ENCODE data around the gene TESK2. TPM values are rescaled to one million over a fixed set of nuclear protein-coding genes. Genes with fewer than 3 reads are reported as not detected.
"Not testable (repeated sequence)": the region's sequence is repeated elsewhere in the genome, so short reads cannot be mapped to it uniquely, and the experiment has no call there.

TESK2 gene
- polyA plus RNA-seq, 4 donors = 6.2 to 7.5 (median 6.9) TPM

DNA sequence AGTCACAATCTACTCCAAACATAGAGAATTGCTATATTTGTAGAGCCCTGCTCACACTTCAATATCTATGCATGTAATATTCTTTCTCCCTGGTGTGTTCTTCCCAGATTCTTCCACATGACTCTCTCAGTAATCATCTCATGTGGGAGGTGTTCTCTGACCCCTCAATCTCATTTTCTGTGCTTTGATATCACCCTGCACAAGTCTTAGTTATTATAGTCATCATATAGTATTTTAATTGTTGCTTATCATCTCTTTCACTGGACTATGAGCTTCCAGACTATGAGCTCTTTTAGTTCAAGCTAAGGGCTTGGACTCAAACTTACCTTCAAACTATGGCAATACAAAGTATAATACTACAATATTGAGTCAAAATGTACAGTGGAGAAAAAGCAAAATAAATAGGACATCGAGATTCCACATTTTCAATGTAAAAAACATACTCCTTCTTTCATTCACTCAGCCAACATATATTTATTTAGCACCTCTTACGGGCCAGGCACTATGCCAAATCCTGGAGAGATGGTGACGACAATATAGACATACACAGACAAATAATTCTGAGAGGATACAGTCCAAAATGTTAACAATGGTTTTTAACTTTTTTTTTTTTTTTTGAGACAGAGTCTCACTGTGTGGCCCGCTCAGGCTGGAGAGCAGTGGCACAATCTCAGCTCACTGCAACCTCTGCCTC is 12.7 kb downstream of the TESK2 start:
- DNase-seq (ENCODE audit: low read depth in 4 of 4, low spot score in 3 of 4) = no peak

DNA sequence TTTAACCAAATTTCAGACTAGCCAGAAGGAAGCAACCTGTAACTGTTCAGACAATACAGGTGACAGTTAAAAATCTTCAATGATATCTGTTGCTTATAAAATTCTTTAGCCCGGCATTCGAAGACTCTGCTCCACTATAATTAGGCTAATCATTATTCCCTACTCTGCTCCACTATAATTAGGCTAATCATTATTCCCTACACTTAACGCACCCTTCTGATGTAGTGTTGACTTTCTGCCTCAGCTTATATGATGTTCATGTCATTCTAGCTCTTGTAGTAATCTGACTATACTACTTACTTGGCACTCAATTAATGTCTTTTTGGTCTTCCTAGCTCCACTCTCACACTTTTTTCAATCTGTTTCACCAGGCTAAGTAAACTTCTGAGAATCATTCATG is 13.3 kb downstream of the TESK2 start:
- no peak for DNase-seq (ENCODE audit: low read depth in 4 of 4, low spot score in 3 of 4)

DNA sequence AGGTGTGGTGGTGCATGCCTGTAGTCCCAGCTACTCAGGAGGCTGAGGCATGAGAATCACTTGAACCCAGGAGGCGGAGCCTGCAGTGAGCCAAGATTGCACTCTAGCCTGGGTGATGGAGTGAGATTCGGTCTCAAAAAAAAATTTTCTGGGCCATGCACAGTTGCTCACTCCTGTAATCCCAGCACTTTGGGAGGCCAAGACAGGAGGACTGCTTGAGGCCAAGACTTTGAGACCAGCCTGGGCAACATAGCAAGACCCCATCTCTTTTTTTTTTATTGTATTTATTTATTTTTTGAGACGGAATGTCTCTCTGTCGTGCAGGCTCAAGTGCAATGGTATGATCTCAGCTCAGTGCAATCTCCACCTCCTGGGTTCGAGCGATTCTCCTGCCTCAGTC is 16.8 kb downstream of the TESK2 start:
- DNase-seq (ENCODE audit: low read depth in 4 of 4, low spot score in 3 of 4) = not testable (repeated sequence)

DNA sequence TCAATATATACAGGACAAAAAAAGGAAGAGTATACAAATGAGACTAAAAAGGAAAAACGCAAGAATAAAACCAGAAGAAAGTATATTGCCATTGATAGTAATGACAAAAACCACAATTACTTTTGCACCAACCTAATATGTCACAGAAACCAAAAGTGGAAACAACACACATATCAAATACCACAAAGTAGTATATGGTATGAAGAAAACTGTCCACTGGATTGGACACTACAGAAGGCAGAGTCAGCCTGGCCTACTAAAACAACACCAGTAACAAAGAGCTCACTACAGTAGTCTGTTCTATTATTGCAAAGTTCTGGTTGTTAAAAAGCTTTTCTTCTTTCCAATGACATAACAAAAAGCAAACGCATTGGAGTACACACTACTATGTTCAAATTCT is 17.7 kb downstream of the TESK2 start:
- no peak for DNase-seq (ENCODE audit: low read depth in 4 of 4, low spot score in 3 of 4)

DNA sequence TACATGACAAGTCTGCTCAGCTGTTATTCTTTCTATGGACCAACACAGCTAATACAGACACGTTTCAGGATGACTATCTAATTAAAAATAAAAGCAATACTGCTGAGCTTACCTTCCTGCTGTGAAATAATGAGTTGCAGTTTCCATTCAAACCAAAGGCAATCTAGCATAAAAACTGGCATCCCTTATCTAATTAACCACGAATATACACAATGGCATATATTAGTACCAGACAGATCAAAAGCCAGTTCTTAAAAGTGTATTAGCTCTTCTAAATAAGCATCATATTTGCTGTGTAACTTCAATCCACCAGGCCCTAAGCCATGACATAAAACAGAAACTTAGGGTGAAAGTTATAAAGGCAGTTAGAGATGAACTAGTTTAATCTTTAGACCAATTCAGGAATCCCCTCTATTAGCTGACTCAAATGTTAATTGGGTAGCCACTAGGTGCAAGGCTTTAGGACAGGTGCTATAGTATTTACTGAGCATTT is 20.6 kb downstream of the TESK2 start:
- no peak for DNase-seq (ENCODE audit: low read depth in 4 of 4, low spot score in 3 of 4)

DNA sequence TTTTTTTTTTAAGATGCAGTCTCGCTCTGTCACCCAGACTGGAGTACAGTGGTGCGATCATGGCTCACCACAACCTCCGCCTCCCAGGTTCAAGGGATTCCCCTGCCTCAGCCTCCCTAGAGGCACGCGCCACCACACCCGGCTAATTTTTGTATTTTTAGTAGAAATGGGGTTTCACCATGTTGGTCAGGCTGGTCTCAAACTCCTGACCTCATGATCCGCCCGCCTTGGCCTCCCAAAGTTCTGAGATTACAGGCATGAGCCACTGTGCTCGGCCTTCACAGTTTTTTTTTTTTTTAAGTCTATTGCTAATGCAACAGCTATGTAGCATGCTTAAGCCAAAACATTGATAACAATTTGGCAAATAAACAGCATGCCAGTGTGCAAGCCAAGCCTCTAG is 23.6 kb downstream of the TESK2 start:
- not testable (repeated sequence) for DNase-seq (ENCODE audit: low read depth in 4 of 4, low spot score in 3 of 4)

DNA sequence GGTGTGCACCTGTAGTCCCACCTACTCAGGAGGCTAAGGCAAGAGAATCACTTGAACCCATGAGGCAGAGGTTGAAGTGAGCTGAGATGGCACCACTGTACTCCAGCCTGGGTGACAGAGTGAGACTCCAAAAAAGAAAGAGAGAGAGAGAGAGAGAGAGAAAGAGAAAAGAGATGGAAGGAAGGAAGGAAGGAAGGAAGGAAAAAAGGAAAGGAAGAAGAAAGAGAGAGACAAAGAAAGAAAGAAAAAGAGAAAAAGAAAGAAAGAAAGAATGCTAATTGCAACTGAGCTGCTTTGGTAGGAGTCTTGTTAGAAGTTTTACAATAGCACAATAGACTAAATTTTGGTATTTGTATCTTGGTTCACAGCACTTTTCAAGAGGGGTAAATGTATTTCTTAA is 25.7 kb downstream of the TESK2 start:
- DNase-seq (ENCODE audit: low read depth in 4 of 4, low spot score in 3 of 4) = no peak

DNA sequence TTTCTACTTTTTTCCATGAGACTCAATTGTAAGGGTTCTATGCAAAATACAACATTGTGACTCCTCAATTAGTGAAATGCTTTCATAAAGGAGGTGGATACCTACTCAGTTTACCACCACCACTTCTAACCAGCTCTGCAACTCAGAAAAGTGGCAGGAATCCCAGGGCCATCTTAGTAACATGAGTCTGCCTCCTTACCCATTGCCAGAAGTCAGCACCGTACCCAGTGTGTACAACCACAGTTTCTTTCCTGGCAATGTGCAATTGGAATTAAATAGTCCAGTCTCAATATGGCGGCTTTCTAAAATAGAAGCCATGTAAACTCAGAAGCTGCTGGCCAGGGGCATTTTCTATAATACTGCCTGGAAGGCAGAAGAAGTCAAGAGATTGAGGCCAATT is 32.1 kb downstream of the TESK2 start:
- no peak for DNase-seq (ENCODE audit: low read depth in 4 of 4, low spot score in 3 of 4)

DNA sequence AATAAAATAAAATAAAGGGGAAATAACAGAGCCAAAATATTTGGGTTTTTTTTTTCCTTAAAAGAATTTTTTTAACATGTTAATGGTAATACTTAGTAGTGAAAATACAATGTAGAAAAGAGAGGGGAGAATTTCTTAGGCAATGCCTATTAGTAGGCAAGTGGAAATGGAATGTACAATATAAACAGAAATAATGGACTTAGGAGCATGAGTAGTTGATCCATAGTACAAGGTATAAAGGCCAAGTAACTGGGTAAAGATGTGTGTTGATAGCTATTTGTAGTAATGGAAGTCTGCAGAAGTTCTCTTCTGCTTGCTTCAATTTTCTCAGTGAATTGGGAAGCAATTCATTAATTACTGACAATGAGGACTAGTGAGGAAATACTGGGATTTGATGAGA is 34.4 kb downstream of the TESK2 start:
- no peak for DNase-seq (ENCODE audit: low read depth in 4 of 4, low spot score in 3 of 4)

DNA sequence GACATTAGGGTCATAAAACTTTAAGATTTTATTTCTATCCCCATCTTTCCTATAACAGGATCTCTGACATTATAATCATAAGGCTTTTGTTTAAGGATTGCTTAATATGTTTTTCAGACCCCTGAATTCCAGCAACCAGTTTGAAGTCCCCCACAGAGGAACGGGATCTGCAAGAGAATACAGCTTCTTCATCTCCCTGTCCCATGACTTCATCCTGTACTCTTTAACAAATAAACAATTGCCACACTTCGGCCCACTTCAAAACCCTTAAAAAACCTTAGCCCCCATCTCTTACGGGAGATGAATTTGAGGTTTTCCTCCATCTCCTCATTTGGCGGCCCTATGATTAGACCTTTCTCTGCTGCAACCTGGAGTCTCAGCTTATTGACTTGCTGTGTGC is 35.8 kb downstream of the TESK2 start:
- no peak for DNase-seq (ENCODE audit: low read depth in 4 of 4, low spot score in 3 of 4)

DNA sequence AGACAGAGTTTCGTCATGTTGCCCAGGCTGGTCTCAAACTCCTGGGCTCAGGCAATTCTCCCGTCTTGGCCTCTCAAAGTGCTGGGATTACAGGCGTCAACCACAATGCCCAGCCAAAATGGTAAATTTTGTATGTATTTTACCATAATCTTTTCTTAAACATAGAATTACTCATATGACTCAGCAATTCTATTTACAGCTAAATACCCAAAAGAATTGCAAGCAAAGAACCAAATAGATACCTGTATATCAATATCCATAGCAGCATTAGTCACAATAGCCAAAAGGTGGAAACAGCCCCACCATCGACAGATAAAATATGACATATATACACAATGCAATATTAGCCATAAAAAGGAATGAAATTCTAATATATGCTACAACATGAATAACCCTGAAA is 36.5 kb downstream of the TESK2 start:
- DNase-seq (ENCODE audit: low read depth in 4 of 4, low spot score in 3 of 4) = no peak

DNA sequence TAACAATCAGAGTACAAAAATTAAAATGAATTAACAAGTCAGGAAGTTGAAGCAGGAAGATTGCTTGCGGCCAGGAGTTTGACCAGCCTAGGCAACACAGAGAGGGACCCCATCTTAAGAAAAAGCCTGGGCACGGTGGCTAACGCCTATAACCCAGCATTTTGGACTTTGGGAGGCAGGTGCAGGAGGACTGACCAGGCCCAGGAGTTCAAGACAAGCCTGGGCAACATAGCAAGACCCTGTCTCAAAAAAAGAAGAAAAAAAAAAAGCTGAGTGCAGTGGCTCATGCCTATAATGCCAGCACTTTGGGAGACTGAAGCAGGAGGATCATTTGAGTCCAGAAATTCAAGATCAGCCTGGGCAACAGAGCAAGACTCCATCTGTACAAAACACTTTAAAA is 38.5 kb downstream of the TESK2 start:
- DNase-seq (ENCODE audit: low read depth in 4 of 4, low spot score in 3 of 4) = no peak

DNA sequence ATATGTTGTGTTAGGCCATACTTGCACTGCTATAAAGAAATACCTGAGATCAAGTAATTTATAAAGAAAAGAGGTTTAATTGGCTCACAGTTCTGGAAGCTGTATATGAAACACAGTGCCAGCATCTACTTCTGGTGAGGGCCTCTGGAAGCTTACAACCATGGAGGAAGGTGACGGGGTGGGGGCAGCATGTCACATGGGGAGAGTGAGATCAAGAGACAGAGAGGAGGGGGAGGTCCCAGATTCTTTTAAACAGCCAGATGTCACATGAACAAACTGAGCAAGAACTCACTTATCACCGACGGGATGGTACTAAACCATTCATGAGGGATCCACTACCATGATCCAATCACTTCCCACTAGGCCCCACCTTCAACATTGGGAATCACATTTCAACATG is 42.6 kb downstream of the TESK2 start:
- DNase-seq (ENCODE audit: low read depth in 4 of 4, low spot score in 3 of 4) = no peak

DNA sequence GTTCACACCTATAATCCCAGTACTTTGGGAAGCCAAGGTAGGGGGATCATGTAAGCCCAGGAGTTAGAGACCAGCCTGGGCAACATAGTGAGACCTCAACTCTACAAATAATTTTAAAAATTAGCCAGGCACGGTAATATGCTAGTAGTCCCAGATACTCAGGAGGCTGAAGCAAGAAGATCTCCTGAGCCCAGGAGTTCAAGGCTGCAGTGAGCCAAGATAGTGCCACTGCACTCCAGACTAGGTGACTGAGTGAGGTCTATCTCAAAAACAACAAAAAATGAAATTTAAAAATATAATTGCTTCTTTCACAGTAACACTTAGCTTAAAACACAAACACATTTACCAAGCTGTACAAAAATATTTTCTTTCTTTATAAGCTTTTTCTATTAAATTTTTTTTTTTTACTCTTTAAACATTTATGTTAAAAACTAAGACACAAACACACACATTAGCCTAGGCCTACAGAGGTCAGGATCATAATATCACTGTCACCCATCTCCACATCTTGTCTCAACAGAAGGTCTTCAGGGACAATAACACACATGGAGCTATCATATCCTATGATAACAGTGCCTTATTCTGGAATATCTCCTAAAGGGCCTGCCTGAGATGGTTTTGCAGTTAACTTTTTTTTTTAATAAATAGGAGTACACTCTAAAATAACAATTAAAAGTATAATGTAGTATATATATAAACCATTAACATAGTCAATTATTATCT is 43.9 kb downstream of the TESK2 start:
- no peak for DNase-seq (ENCODE audit: low read depth in 4 of 4, low spot score in 3 of 4)

DNA sequence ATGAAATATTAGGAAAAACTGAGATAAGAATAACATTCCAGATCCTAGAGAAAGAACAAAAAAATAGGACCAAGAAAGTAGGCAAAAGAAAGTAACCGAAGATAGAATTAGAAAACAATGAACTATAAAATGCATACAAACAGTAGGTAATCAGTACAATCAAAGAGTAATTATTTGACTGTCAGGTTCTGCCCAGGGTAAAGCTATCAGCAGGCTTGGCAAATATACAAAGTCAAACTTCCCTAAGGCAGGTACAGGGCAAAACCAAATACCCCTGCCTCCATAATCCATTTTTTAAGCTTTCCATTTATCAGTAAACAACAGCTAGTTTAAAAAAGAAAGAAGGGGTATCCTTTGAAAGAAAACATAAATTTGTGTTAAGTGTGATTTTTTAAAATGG is 44.4 kb downstream of the TESK2 start:
- DNase-seq (ENCODE audit: low read depth in 4 of 4, low spot score in 3 of 4) = no peak

DNA sequence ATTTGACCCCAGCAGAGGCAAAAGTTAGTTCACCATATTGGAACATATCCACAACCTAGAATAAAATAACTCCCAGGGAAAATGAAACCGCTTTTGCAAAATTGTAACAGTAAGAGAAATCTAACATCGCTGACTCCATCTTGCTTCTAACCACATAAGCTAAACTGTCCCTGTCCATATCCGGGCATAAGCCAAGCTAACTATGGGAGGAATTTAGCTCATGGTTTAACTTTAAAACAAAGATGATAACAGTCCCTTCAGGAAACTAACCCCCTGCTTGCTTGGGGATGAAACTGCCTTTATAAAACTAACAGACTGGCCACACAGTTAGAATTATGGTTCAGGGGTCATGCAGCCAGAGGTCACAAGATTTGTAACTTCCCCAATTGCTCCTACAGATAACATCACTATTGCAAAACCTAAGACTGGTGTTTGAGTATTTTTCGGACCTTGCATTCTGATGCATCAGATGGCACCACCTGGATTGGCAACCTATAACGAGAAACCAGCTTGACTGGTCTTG is 46.3 kb downstream of the TESK2 start:
- DNase-seq (ENCODE audit: low read depth in 4 of 4, low spot score in 3 of 4) = no peak

DNA sequence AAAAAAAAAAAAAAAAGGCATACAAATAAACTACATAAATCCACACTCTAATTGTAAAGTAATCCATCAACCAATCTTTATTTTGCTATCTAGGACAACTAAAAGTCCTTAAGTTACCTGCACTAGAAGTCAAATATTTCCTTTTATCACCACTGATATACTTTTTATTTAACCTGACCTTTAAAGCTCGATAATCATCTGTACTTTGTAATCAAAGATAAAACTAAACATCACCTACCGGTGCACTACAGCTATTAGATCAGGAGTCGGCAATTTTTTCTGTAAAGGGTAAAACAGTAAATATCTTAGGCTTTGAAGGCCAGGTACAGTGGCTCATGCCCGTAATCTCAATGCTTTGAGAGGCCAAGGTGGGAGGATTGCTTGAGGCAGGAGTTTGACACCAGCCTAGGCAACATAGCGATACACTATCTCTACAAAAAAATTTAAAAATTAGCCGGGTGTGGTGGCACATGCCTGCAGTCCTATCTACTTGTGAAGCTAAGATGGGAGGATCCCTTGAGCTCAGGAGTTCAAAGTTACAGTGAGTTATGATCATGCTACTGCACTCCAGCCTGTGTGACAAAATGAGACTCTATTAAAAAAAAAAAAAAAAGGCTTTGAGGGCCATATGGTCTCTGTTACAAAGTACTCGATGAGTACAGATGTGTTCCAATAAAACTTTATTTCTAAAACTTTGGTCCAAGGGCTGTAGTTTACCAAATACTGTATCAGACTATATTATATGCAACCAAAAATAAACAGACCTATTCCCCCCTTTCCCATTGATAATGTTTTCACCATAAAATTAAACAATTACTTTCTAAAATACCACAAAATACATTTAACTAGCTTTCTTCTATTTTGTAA is 47.1 kb downstream of the TESK2 start:
- DNase-seq (ENCODE audit: low read depth in 4 of 4, low spot score in 3 of 4) = no peak

DNA sequence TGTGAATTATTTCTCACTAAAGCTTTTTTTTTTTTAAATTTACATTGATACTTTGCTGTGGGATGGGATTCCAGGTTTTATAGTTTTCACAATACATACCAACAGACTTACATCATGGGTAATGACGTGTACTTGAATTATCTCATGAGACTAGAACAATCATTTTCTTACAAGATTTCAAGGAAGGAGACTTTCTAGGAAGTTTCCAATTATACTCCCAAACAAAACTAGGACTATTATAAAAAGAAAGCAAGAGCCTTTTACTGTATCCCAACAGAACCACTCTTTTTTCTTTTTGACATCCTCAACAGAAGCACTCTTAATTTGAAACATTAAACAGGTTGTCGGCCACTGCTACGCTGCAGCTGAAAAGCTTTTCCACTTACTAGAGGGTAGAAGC is 48.7 kb downstream of the TESK2 start:
- DNase-seq (ENCODE audit: low read depth in 4 of 4, low spot score in 3 of 4) = no peak

DNA sequence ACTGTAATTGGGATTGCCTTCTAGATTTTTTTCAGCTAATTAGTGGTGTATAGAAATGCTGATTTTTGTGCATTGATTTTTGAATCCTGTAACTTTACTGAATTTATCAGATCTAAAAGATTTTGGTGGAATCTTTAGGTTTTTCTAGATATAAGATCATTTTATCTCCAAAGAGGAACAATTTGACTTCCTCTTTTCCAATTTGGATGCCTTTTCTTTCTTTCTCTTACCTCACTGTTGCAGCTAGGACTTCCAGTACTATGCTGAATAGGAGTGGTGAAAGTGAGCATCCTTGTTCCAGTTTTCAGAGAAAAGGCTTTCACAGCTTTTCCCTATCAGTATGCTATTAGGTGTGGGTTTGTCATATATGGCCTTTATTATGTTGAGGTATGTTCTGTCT is 53.6 kb downstream of the TESK2 start:
- DNase-seq (ENCODE audit: low read depth in 4 of 4, low spot score in 3 of 4) = no peak

DNA sequence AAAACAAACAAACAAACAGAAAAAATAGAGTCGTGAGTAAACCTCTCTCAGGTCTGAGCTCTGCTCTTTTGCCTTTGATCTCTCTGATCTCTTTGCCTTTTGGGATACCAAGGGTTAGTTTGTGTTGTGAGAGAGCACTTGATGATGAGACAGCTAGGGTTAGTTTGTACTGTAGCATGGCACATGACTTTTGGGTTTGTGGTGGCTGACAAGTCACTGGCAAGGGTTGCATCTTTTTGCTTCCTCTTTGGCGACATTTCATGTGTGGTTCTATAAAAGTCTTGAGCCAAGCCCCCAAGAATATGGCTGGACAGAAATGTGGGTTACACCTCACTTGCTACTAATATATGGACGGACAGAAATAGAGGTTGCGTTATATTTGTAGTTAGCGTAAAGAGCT is 60.5 kb downstream of the TESK2 start:
- no peak for DNase-seq (ENCODE audit: low read depth in 4 of 4, low spot score in 3 of 4)

DNA sequence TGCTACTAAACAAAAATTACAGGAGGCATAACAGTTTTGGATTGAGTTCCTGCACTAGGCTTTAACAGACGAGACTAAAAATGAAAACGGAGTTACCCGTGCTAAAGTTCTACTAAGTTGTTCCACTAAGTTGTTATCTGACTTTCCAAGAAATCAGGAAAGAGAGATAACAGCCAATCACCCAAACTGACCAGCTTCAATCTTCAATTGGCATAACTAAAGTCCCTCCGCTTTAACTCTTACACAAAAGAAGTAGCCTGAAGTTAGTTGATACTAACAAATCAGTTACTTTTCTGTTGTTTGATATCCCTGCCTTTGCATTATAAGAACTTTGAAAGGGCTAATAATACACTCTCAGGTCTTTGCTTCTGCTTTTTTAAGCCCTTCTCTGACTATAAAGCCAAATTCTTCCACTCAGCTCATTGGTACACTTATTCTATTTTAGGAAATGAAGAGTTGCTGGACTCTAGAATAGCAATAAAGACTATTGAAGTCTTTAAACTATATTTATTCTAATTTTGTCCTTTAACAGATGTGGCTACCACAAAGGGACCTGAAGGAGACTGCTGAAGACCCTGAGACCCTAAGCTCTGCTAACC is 61.3 kb downstream of the TESK2 start:
- no peak for DNase-seq (ENCODE audit: low read depth in 4 of 4, low spot score in 3 of 4)
